MM.1S (cell line): ENCODE data around the gene KLHL21.
A peak's percentile ranks its signal among the peaks of the same experiment; 100 is the strongest.
"Not testable (repeated sequence)": the region's sequence is repeated elsewhere in the genome, so short reads cannot be mapped to it uniquely, and the experiment has no call there.

Experiments used
- DNase-seq: peaks from one replicate; pipeline ENCODE4 v3.0.0-alpha.2; 2015
- H2AFZ ChIP-seq: fragments of 300-600 bp; sonication (generic); 2 replicates; pipeline ENCODE4 v1.6.0; 2016; ENCODE audit warnings: antibody characterized with exemption, low read length
- H3F3A ChIP-seq: fragments of 300-600 bp; sonication (generic); 2 replicates; pipeline ENCODE4 v1.6.1; 2016; ENCODE audit warnings: mild to moderate bottlenecking, antibody characterized with exemption, low read length, moderate library complexity, mixed read lengths; ENCODE audit not compliant: insufficient read depth
- H3K27ac ChIP-seq: fragments of 300-600 bp; sonication (generic); 2 replicates; pipeline ENCODE4 v1.5.1; 2016; ENCODE audit warnings: mild to moderate bottlenecking, low read length
- H3K27me3 ChIP-seq: fragments of 300-600 bp; sonication (generic); replicated peaks from 2 replicates; pipeline ENCODE4 v1.6.0; 2016; ENCODE audit warnings: low read length; ENCODE audit not compliant: insufficient read depth
- H3K36me3 ChIP-seq: fragments of 300-600 bp; sonication (generic); replicated peaks from 2 replicates; pipeline ENCODE4 v1.6.1; 2016; ENCODE audit warnings: mild to moderate bottlenecking, low read length, mixed read lengths; ENCODE audit not compliant: insufficient read depth
- H3K4me1 ChIP-seq: fragments of 300-600 bp; sonication (generic); 2 replicates; pipeline ENCODE4 v1.6.1; 2016; ENCODE audit warnings: low read length, mixed read lengths
- H3K4me2 ChIP-seq: fragments of 300-600 bp; sonication (generic); 2 replicates; pipeline ENCODE4 v1.6.0; 2016; ENCODE audit warnings: low read depth, low read length
- H3K4me3 ChIP-seq: fragments of 300-600 bp; sonication (generic); 2 replicates; pipeline ENCODE4 v1.5.1; 2016; ENCODE audit warnings: low read length, mixed read lengths
- H3K79me2 ChIP-seq: fragments of 300-600 bp; sonication (generic); 2 replicates; pipeline ENCODE4 v1.6.1; 2016; ENCODE audit warnings: mixed run types, low read length, mixed read lengths
- H3K9ac ChIP-seq: fragments of 300-600 bp; sonication (generic); 2 replicates; pipeline ENCODE4 v1.6.1; 2016; ENCODE audit warnings: low read length, mixed read lengths
- H3K9me2 ChIP-seq: fragments of 300-600 bp; sonication (generic); replicated peaks from 2 replicates; pipeline ENCODE4 v1.6.1; 2016; ENCODE audit warnings: mild to moderate bottlenecking, low read length, mixed read lengths; ENCODE audit not compliant: insufficient read depth
- H3K9me3 ChIP-seq: fragments of 300-600 bp; sonication (generic); replicated peaks from 2 replicates; pipeline ENCODE4 v1.6.1; 2016; ENCODE audit warnings: mild to moderate bottlenecking, low read length, mixed read lengths; ENCODE audit not compliant: insufficient read depth
- H4K20me1 ChIP-seq: fragments of 300-600 bp; sonication (generic); 2 replicates; pipeline ENCODE4 v1.6.1; 2016; ENCODE audit warnings: mild to moderate bottlenecking, low read length, moderate library complexity, mixed read lengths; ENCODE audit not compliant: insufficient read depth
- EZH2 ChIP-seq: fragments of 300-600 bp; sonication (generic); optimal IDR thresholded peaks from 2 replicates; pipeline ENCODE3; 2017; ENCODE audit warnings: low read depth, mild to moderate bottlenecking, antibody characterized with exemption, low read length, mixed read lengths
- EZH2phosphoT487 ChIP-seq: fragments of 300-600 bp; sonication (generic); IDR thresholded peaks from 2 replicates; pipeline ENCODE4 v1.6.1; 2018; ENCODE audit warnings: antibody characterized with exemption, low read length
- TF ChIP-seq, protein P1 (sequence below): fragments of 300-600 bp; sonication (generic); IDR thresholded peaks from 2 replicates; pipeline ENCODE4 v1.5.1; 2016; ENCODE audit warnings: antibody characterized with exemption, low read length, mixed read lengths

The KLHL21 gene

DNA sequence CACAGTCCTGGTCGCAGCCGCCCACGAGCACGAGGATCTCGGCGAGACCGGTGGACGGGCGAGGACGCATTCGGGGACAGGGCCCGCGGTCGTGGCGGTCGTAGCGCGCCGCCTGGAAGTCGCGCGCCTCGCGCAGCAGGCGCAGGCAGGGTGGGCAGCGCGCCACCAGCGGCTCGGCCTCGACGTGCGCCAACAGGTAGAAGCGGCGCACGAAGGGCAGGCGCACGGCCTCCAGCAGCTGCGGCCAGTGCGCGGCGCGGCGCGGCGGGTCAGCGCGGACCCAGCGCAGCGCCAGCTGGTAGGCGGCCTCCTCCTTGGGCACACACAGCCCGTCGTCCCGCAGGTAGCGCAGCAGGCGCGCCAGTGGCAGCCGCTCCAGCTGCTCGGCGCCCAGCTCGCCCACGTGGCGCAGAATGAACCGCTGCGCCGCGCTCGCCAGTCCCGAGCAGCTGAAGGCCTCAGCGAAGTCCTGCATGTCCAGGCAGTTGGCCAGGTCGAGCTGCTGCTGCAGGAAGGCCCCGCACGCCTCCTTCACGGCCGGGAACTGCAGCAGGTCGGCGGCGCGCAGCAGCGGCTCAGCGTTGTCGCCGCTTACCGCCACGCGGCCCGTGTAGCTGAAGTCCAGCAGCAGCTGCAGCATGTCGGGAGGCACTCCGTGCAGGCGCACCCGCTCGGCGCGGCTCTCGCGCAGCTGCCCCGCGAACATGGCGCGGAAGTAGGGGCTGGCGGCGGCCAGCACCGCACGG is 573 bp downstream of the KLHL21 start:
- Histone ChIP-seq H3K27me3 (no peaks in the 10 kb centered on the region), H3F3A (peaks cover 27% of the 10 kb centered on the region), H3K79me2 (peaks cover 53% of the 10 kb centered on the region), H3K9me3 (no peaks in the 10 kb centered on the region), H3K9me2 (no peaks in the 10 kb centered on the region), H2AFZ (peak overlapping the region; percentile 84), H3K36me3 (peaks cover 9% of the 10 kb centered on the region; the same call in 1 of the 2 replicates), H3K9ac (peak overlapping the region; percentile 85), H4K20me1 (peaks cover 9% of the 10 kb centered on the region; the same call in 1 of the 2 replicates), H3K27ac (peak overlapping the region; percentile 75), H3K4me3 (peak overlapping the region; percentile 81), H3K4me1 (peaks cover 14% of the 10 kb centered on the region), H3K4me2 (peak overlapping the region; percentile 81)
- TF ChIP-seq, protein P1, sequence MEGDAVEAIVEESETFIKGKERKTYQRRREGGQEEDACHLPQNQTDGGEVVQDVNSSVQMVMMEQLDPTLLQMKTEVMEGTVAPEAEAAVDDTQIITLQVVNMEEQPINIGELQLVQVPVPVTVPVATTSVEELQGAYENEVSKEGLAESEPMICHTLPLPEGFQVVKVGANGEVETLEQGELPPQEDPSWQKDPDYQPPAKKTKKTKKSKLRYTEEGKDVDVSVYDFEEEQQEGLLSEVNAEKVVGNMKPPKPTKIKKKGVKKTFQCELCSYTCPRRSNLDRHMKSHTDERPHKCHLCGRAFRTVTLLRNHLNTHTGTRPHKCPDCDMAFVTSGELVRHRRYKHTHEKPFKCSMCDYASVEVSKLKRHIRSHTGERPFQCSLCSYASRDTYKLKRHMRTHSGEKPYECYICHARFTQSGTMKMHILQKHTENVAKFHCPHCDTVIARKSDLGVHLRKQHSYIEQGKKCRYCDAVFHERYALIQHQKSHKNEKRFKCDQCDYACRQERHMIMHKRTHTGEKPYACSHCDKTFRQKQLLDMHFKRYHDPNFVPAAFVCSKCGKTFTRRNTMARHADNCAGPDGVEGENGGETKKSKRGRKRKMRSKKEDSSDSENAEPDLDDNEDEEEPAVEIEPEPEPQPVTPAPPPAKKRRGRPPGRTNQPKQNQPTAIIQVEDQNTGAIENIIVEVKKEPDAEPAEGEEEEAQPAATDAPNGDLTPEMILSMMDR, result no peak; the same call in 1 of the 2 replicates
- TF ChIP-seq EZH2phosphoT487, result no peak
- TF ChIP-seq EZH2, result no peak
- DNase-seq, result peak; percentile 42

DNA sequence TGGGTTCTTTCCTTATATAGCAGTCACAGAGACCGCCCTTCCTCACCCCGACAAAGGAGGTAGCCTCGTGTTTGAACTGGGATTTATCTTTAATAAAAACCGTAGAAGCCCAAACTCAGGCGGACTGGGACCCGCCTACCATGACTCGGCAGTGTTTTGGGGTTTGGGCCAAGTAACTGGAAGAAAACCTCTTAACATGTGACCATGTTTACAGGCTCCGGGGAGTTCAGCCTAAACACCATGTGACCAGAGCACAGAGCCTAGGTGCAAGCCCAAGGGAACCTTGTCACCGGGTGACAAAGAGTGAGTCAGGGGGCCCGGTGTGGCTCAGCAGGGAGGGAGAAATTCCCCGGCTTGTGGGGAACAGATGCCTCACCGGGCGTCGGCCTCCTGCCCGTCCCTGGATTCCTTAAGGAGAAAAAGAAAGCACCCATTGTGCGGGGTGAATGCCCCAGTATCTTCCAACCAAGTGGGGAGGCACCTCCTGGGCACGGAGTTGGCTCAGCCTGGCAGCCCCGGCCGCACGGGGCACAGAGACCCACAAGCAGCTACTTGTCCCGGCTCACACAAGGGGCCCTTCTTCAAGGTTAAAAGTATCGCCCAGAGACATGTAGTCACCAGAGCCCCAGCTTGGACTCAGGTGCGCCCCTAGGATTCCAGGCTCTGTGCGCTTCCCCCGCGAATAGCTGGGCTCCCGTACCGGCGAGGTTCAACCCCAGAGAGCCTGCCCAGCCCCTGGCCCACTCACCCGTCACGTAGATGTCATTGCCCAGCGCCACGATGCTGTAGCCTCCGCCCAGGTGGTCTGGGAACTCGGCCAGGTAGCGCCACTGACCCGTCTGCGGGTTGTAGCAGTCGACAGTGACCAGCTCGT is 1.4 kb downstream of the KLHL21 start:
- peaks cover 9% of the 10 kb centered on the region; the same call in 1 of the 2 replicates for H3K36me3 ChIP-seq
- peak overlapping the region; percentile 81 for H3K4me2 ChIP-seq
- peak overlapping the region; percentile 75; the same call in 1 of the 2 replicates for H3K27ac ChIP-seq
- peak overlapping the region; percentile 81 for H3K4me3 ChIP-seq
- no peaks in the 10 kb centered on the region for H3K27me3 ChIP-seq
- peaks cover 27% of the 10 kb centered on the region for H3F3A ChIP-seq
- peaks cover 14% of the 10 kb centered on the region for H3K4me1 ChIP-seq
- peak overlapping the region; percentile 85 for H3K9ac ChIP-seq
- H3K9me2 ChIP-seq, result no peaks in the 10 kb centered on the region
- peak overlapping the region; percentile 35; the same call in 1 of the 2 replicates for H2AFZ ChIP-seq
- H3K9me3 ChIP-seq, result no peaks in the 10 kb centered on the region
- peaks cover 61% of the 10 kb centered on the region for H3K79me2 ChIP-seq
- no peak for TF ChIP-seq EZH2
- TF ChIP-seq, protein P1, result no peak; the same call in 1 of the 2 replicates
- TF ChIP-seq EZH2phosphoT487, result no peak
- peaks cover 14% of the 10 kb centered on the region; the same call in 1 of the 2 replicates for H4K20me1 ChIP-seq
- DNase-seq, result peak; percentile 86

DNA sequence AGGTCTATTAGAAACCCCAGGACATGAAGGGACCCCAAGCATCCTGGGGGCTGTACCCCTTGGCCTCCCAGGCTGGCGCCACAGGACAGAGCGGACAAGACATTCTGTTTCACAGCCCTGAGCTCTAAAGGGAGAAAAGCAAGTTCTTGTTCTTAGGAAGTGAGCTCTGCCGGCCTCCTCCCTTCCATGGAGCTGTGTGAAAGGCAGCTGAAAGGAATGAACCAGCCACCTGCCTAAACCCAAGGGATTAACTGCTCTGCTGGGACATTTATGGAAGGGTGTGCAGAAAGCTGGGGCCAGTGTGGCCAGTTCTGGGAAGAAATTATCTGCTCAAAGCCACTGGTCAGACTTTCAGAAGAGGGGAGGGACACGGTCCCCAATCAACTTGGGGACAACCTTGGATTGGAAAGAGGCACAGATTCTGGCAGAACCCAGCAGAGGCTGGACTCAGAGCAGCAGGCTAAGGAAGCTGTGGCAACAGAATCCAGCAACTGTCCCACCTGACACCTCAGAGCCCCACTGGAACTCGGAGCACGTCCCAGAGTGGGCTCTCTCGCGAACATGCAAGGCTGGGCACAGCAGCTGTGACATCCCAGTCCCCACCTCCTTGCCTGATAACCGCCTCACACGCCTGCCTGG is 2.1 kb downstream of the KLHL21 start:
- Histone ChIP-seq H2AFZ (peak overlapping the region; percentile 2; the same call in 1 of the 2 replicates), H3K79me2 (peaks cover 69% of the 10 kb centered on the region), H3K9me3 (no peaks in the 10 kb centered on the region), H3K4me1 (peaks cover 14% of the 10 kb centered on the region), H3K4me3 (peak overlapping the region; percentile 81), H3K36me3 (peaks cover 9% of the 10 kb centered on the region; the same call in 1 of the 2 replicates), H3K9ac (peak overlapping the region; percentile 85), H3F3A (peaks cover 27% of the 10 kb centered on the region), H3K4me2 (peak overlapping the region; percentile 81), H3K27me3 (no peaks in the 10 kb centered on the region), H4K20me1 (peaks cover 14% of the 10 kb centered on the region; the same call in 1 of the 2 replicates), H3K27ac (peak overlapping the region; percentile 75; the same call in 1 of the 2 replicates), H3K9me2 (no peaks in the 10 kb centered on the region)
- DNase-seq, result no peak
- TF ChIP-seq EZH2, result no peak

DNA sequence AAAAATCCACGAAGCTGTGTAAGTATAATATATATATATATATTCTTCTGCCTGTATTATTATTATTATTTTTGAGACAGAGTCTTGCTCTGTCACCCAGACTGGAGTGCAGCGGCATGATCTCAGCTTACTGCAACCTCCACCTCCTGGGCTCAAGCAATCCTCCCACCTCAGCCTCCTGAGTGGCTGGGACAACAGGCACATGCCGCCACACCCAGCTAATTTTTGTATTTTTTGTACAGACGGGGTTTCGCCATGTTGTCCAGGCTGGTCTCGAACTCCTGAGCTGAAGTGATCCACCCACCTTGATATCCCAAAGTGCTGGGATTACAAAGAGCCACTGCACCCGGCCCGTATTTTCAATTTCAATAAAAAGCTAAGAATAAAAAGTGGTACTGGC is 2.7 kb downstream of the KLHL21 start:
- Histone ChIP-seq H3K9ac (peak overlapping the region; percentile 85; the same call in 1 of the 2 replicates), H3K79me2 (peaks cover 71% of the 10 kb centered on the region), H4K20me1 (peaks cover 14% of the 10 kb centered on the region; the same call in 1 of the 2 replicates), H3K4me1 (peaks cover 14% of the 10 kb centered on the region), H3K36me3 (peaks cover 11% of the 10 kb centered on the region; the same call in 1 of the 2 replicates), H3K27ac (peak overlapping the region; percentile 75; the same call in 1 of the 2 replicates), H3K4me2 (peak overlapping the region; percentile 81), H3F3A (peaks cover 27% of the 10 kb centered on the region), H3K4me3 (peak overlapping the region; percentile 81)
- H3K27me3 ChIP-seq, DNase-seq, H2AFZ ChIP-seq, H3K9me3 ChIP-seq, H3K9me2 ChIP-seq: not testable (repeated sequence)
